ENCODE results near the gene CALD1. TPM values are rescaled to one million over a fixed set of nuclear protein-coding genes. Genes with fewer than 3 reads are reported as not detected.

Gene CALD1
- total RNA-seq, 1 experiment from 2014 or later, result 147 TPM

DNA sequence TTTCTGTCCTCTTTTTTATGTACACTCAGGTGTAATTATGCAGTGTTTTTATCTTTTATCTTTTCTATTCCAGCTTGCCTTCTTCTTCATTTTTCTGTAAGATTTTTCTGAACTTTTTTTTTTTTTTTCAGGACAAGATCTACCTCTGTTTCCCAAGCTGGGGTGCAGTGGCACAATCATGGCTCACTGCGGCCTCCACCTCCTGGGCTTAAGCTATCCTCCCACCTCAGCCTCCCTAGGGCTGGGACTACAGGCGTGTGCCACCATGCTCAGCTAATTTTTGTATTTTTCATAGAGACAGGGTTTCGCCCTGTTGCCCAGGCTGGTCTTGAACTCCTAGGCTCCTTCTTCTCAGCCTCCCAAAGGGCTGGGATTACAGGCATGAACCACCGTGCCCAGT, 6.3 kb upstream of the CALD1 start:
- CTCF ChIA-PET, result no interaction called here
- no peaks in the 10 kb centered on the region for H3K36me3 Mint-ChIP-seq
- H3K27ac Mint-ChIP-seq, result no peak overlapping the region
- no peak for ATAC-seq
- POLR2A ChIA-PET, result no interaction called here
- H3K4me3 Mint-ChIP-seq, result no peak overlapping the region
- TF ChIP-seq KAT7 (CRISPR knock-in tag; IDR thresholded peaks at IDR 0.05; ENCODE audit: borderline replicate concordance) (no peak), GABPB1 (CRISPR knock-in tag; IDR thresholded peaks at IDR 0.05) (no peak), ELF4 (CRISPR knock-in tag; IDR thresholded peaks at IDR 0.05; ENCODE audit: low read depth) (no peak), IRF2 (CRISPR knock-in tag; IDR thresholded peaks at IDR 0.05; ENCODE audit: borderline replicate concordance, low read depth) (no peak), TEAD4 (CRISPR knock-in tag; IDR thresholded peaks at IDR 0.05) (no peak), NFYB (CRISPR knock-in tag; conservative IDR thresholded peaks at IDR 0.05; ENCODE audit: low read depth) (no peak), FOXK1 (CRISPR knock-in tag; IDR thresholded peaks at IDR 0.05) (no peak), SP1 (CRISPR knock-in tag; conservative IDR thresholded peaks at IDR 0.05) (no peak)
- H3K27me3 Mint-ChIP-seq (ENCODE audit: low read depth), result no peaks in the 10 kb centered on the region
- H3K9me3 Mint-ChIP-seq, result no peaks in the 10 kb centered on the region
- no peak for DNase-seq (ENCODE audit: low spot score)
- H3K4me1 Mint-ChIP-seq, result peaks cover 20% of the 10 kb centered on the region

DNA sequence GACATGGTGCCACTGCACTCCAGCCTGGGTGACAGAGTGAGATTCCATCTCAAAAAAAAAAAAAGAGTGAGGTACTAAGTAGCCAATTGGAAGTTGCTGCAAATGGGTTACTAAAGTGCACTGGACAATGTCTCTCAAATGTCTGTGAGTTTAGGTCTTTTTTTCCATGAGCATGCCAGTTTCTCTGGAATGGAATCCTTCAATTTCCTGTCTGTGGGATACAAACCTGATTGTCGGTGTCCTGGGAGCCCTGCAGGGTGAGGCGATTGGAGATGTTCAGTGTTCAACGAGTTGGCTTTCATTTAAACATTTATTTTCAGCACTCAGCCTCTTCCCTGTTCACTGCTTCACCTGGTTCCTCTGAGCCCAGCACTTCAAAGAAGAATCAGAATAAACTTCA, 5.3 kb upstream of the CALD1 start:
- Mint-ChIP-seq H3K4me1 (peaks cover 29% of the 10 kb centered on the region), H3K36me3 (no peaks in the 10 kb centered on the region), H3K27ac (no peak overlapping the region), H3K27me3 (ENCODE audit: low read depth) (no peaks in the 10 kb centered on the region), H3K9me3 (no peaks in the 10 kb centered on the region), H3K4me3 (no peak overlapping the region)
- ATAC-seq (no peak), DNase-seq (ENCODE audit: low spot score) (no peak)
- ChIA-PET CTCF (no interaction called here), POLR2A (no interaction called here)
- TF ChIP-seq TEAD1 (CRISPR knock-in tag; IDR thresholded peaks at IDR 0.05), result no peak
- TF ChIP-seq ZNF263 (CRISPR knock-in tag; IDR thresholded peaks at IDR 0.05; ENCODE audit: low read depth), result no peak
- TF ChIP-seq JUN (CRISPR knock-in tag; IDR thresholded peaks at IDR 0.05), result no peak
- TF ChIP-seq, protein P1, sequence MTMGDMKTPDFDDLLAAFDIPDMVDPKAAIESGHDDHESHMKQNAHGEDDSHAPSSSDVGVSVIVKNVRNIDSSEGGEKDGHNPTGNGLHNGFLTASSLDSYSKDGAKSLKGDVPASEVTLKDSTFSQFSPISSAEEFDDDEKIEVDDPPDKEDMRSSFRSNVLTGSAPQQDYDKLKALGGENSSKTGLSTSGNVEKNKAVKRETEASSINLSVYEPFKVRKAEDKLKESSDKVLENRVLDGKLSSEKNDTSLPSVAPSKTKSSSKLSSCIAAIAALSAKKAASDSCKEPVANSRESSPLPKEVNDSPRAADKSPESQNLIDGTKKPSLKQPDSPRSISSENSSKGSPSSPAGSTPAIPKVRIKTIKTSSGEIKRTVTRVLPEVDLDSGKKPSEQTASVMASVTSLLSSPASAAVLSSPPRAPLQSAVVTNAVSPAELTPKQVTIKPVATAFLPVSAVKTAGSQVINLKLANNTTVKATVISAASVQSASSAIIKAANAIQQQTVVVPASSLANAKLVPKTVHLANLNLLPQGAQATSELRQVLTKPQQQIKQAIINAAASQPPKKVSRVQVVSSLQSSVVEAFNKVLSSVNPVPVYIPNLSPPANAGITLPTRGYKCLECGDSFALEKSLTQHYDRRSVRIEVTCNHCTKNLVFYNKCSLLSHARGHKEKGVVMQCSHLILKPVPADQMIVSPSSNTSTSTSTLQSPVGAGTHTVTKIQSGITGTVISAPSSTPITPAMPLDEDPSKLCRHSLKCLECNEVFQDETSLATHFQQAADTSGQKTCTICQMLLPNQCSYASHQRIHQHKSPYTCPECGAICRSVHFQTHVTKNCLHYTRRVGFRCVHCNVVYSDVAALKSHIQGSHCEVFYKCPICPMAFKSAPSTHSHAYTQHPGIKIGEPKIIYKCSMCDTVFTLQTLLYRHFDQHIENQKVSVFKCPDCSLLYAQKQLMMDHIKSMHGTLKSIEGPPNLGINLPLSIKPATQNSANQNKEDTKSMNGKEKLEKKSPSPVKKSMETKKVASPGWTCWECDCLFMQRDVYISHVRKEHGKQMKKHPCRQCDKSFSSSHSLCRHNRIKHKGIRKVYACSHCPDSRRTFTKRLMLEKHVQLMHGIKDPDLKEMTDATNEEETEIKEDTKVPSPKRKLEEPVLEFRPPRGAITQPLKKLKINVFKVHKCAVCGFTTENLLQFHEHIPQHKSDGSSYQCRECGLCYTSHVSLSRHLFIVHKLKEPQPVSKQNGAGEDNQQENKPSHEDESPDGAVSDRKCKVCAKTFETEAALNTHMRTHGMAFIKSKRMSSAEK (CRISPR knock-in tag; IDR thresholded peaks at IDR 0.05; ENCODE audit: borderline replicate concordance), result no peak
- TF ChIP-seq NFATC4 (CRISPR knock-in tag; IDR thresholded peaks at IDR 0.05), result no peak
- TF ChIP-seq, protein P2, sequence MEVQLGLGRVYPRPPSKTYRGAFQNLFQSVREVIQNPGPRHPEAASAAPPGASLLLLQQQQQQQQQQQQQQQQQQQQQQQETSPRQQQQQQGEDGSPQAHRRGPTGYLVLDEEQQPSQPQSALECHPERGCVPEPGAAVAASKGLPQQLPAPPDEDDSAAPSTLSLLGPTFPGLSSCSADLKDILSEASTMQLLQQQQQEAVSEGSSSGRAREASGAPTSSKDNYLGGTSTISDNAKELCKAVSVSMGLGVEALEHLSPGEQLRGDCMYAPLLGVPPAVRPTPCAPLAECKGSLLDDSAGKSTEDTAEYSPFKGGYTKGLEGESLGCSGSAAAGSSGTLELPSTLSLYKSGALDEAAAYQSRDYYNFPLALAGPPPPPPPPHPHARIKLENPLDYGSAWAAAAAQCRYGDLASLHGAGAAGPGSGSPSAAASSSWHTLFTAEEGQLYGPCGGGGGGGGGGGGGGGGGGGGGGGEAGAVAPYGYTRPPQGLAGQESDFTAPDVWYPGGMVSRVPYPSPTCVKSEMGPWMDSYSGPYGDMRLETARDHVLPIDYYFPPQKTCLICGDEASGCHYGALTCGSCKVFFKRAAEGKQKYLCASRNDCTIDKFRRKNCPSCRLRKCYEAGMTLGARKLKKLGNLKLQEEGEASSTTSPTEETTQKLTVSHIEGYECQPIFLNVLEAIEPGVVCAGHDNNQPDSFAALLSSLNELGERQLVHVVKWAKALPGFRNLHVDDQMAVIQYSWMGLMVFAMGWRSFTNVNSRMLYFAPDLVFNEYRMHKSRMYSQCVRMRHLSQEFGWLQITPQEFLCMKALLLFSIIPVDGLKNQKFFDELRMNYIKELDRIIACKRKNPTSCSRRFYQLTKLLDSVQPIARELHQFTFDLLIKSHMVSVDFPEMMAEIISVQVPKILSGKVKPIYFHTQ (CRISPR knock-in tag; IDR thresholded peaks at IDR 0.05), result no peak
- TF ChIP-seq, protein P3, sequence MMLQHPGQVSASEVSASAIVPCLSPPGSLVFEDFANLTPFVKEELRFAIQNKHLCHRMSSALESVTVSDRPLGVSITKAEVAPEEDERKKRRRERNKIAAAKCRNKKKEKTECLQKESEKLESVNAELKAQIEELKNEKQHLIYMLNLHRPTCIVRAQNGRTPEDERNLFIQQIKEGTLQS (CRISPR knock-in tag; conservative IDR thresholded peaks at IDR 0.05), result no peak
- TF ChIP-seq, protein P4, sequence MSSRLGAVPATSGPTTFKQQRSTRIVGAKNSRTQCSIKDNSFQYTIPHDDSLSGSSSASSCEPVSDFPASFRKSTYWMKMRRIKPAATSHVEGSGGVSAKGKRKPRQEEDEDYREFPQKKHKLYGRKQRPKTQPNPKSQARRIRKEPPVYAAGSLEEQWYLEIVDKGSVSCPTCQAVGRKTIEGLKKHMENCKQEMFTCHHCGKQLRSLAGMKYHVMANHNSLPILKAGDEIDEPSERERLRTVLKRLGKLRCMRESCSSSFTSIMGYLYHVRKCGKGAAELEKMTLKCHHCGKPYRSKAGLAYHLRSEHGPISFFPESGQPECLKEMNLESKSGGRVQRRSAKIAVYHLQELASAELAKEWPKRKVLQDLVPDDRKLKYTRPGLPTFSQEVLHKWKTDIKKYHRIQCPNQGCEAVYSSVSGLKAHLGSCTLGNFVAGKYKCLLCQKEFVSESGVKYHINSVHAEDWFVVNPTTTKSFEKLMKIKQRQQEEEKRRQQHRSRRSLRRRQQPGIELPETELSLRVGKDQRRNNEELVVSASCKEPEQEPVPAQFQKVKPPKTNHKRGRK (CRISPR knock-in tag; IDR thresholded peaks at IDR 0.05; ENCODE audit: borderline replicate concordance), result no peak
- TF ChIP-seq ZNF423 (CRISPR knock-in tag; IDR thresholded peaks at IDR 0.05), result no peak

Measured in WTC11 (cell line).